Measurements from ENCODE around the gene CGREF1. TPM values are rescaled to one million over a fixed set of nuclear protein-coding genes. Genes with fewer than 3 reads are reported as not detected.

CGREF1 gene
- total RNA-seq, 2 donors from 2014 or later = 1.3 to 3.1 TPM

DNA sequence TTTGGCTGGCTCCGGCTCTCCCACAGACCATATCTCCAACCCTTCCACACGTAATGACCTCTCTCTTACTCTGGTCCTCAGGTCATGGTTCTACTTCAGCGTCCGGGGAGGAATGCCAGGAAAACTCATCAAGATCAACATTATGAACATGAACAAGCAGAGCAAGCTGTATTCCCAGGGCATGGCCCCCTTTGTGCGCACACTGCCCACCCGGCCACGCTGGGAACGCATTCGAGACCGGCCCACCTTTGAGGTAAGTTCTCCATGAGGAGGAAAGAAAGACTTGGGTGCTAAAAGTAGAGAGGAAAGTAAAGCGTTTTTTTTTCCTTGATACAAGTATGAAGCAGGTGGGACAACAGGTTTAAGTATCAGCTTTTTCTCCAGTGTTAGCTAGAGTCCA lies 65.6 kb downstream of the CGREF1 start:
- no peaks in the 10 kb centered on the region for H3K9me3 ChIP-seq
- H3K36me3 ChIP-seq = no peaks in the 10 kb centered on the region
- H3K27me3 ChIP-seq = no peaks in the 10 kb centered on the region
- intact Hi-C loops (cut with DNase I) = no loop called here
- TF ChIP-seq CTCF (IDR thresholded peaks at IDR 0.05) = no peak
- H3K9ac ChIP-seq (ENCODE audit: low read depth in 2 of 2, low read length in 2 of 2) = no peak overlapping the region
- H3K4me1 ChIP-seq = peaks cover 7% of the 10 kb centered on the region
- H3K4me3 ChIP-seq = no peak overlapping the region
- no peak for DNase-seq
- H3K27ac ChIP-seq = no peak overlapping the region

- intact Hi-C loops (cut with DNase I) = no loop called here
- peak; percentile 52 for DNase-seq
- Histone ChIP-seq H3K27ac (peak overlapping the region; percentile 90), H3K27me3 (no peaks in the 10 kb centered on the region), H3K36me3 (no peaks in the 10 kb centered on the region), H3K4me1 (peaks cover 7% of the 10 kb centered on the region), H3K4me3 (peak overlapping the region; percentile 85), H3K9ac (ENCODE audit: low read depth in 2 of 2, low read length in 2 of 2) (peak overlapping the region; percentile 70 to 89), H3K9me3 (no peaks in the 10 kb centered on the region)
- no peak for TF ChIP-seq CTCF (IDR thresholded peaks at IDR 0.05)
These were observed 66.9 kb downstream of the CGREF1 start for GRCh38 chr2:27051902-27052645.

DNA sequence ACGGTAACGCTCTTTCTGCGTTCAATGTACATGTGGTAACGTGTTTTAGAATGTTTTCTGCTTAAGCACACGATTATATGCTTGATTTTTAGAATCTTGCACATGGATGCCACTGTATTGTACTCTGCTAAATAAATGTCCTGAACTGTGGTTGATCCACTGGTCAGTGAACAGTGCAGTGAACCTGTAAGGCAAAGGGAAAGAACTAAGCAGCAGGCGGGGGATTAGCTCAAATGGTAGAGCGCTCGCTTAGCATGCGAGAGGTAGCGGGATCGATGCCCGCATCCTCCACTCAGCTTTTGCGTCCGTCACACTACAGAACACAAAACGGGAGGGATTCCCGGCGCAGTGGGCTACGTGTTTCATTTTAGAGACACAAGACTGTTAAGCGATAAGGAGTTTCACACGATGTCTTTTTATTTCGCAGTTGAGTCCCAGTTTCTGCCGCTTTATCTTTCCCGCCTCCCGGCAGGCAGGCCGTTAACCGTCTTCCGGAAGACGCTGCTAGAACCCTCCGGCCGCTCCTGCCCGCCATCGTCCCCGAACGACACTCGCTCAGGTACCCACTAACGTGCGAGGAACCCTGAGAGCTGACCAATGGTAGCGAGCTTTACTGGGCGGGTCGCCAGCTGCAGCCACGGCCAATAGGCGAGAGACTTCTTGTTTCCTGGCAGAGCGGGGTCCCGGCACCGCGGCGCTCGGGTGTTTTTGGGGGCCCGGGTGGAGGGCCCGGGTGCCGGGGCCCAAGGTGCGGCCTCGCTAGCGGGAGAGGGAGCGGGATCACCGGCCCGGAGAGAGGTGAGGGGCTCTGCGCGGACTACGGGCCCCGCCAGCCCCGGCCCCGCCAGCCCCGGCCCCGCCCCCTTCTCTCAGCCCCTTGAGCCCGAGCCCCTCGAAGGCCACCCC lies 67.7 kb downstream of the CGREF1 start, which contains the start of gene AGBL5:
Gene AGBL5, plus strand, starts transcription at position 673 of the 906 bp plus-strand sequence. CDS start 1,291 bp downstream, outside the sequence.
- Histone ChIP-seq H3K4me3 (peak within 1 kb of the TSS; percentile 85), H3K27me3 (no peaks in the 10 kb centered on the region), H3K27ac (peak within 1 kb of the TSS; percentile 90), H3K4me1 (peaks cover 7% of the 10 kb centered on the region), H3K36me3 (no peaks in the 10 kb centered on the region), H3K9ac (ENCODE audit: low read depth in 2 of 2, low read length in 2 of 2) (peak within 1 kb of the TSS; percentile 70 to 89), H3K9me3 (no peaks in the 10 kb centered on the region)
- intact Hi-C loops (cut with DNase I) = no loop called here
- TF ChIP-seq CTCF (IDR thresholded peaks at IDR 0.05) = no peak
- DNase-seq = peak; percentile 97

Other genes with a start within 250 kb of the CGREF1 start
- 10 to 100 TPM; 21.6 to 22.0 TPM for gene MAPRE3, start 148.5 kb downstream of the CGREF1 start, total RNA-seq
- 100 to 1,000 TPM in 1 of 2 donors, 10 to 100 TPM in 1; 76.6 to 121 TPM for gene TMEM214, start 86.2 kb downstream of the CGREF1 start, total RNA-seq
- 10 to 100 TPM; 15.1 to 16.8 TPM for gene AGBL5, start 67.5 kb downstream of the CGREF1 start, total RNA-seq
- 100 to 1,000 TPM; 272 to 331 TPM for gene OST4, start 47.5 kb downstream of the CGREF1 start, total RNA-seq
- gene EMILIN1, start 40.5 kb downstream of the CGREF1 start, total RNA-seq = 10 to 100 TPM; 20.2 to 43.0 TPM
- 10 to 100 TPM in 1 of 2 donors, 1 to 10 TPM in 1; 8.9 to 20.3 TPM for gene KHK, start 32.4 kb downstream of the CGREF1 start, total RNA-seq
- not detected for gene ABHD1, start 4.7 kb upstream of the CGREF1 start, total RNA-seq
- gene PREB, start 15.5 kb upstream of the CGREF1 start, total RNA-seq = 10 to 100 TPM; 42.7 to 72.1 TPM
- not detected for gene PRR30, start 20.3 kb upstream of the CGREF1 start, total RNA-seq
- gene TCF23, start 29.9 kb upstream of the CGREF1 start, total RNA-seq = under 1 TPM; 0.05 to 0.07 TPM
- gene ATRAID, start 92.9 kb upstream of the CGREF1 start, total RNA-seq = 10 to 100 TPM; 80.7 to 83.4 TPM
- gene SLC5A6, start 93.1 kb upstream of the CGREF1 start, total RNA-seq = 10 to 100 TPM; 19.4 to 57.5 TPM
- 10 to 100 TPM; 11.1 to 49.1 TPM for gene CAD, start 98.2 kb upstream of the CGREF1 start, total RNA-seq
- gene SLC30A3, start 143.9 kb upstream of the CGREF1 start, total RNA-seq = not detected
- gene DNAJC5G, start 156.3 kb upstream of the CGREF1 start, total RNA-seq = not detected
- under 1 TPM in 1 of 2 donors, not detected in 1; 0.24 TPM for gene TRIM54, start 163.3 kb upstream of the CGREF1 start, total RNA-seq
- gene UCN, start 189.3 kb upstream of the CGREF1 start, total RNA-seq = 1 to 10 TPM in 1 of 2 donors, under 1 TPM in 1; 0.74 to 1.0 TPM
- 10 to 100 TPM; 35.0 to 58.3 TPM for gene MPV17, start 204.0 kb upstream of the CGREF1 start, total RNA-seq
- gene GTF3C2, start 237.6 kb upstream of the CGREF1 start, total RNA-seq = 10 to 100 TPM; 48.4 to 60.0 TPM

Measured in colonic mucosa (tissue), 4 donors.